Measurements from ENCODE around the gene CMSS1.

DNA sequence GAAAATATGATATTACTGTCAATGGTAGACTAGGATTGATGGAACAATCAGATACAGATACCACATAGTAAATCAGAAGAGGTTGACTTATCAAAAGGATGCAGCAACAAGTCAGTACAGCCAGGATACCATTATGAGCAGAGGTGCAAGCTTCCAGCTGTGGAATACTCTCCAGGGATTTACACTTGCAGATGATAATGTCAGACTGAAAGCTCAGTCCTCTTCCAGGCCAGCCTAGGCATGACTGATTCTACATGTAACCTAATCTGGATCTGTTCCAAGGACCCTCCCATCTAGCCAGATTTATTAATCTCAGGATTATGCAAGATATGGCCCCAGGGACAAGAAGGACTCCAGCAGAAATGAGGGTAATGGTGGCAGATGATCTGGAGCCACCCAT lies 288.4 kb downstream of the CMSS1 start:
- TF ChIP-seq, protein P1, sequence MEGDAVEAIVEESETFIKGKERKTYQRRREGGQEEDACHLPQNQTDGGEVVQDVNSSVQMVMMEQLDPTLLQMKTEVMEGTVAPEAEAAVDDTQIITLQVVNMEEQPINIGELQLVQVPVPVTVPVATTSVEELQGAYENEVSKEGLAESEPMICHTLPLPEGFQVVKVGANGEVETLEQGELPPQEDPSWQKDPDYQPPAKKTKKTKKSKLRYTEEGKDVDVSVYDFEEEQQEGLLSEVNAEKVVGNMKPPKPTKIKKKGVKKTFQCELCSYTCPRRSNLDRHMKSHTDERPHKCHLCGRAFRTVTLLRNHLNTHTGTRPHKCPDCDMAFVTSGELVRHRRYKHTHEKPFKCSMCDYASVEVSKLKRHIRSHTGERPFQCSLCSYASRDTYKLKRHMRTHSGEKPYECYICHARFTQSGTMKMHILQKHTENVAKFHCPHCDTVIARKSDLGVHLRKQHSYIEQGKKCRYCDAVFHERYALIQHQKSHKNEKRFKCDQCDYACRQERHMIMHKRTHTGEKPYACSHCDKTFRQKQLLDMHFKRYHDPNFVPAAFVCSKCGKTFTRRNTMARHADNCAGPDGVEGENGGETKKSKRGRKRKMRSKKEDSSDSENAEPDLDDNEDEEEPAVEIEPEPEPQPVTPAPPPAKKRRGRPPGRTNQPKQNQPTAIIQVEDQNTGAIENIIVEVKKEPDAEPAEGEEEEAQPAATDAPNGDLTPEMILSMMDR (IDR thresholded peaks at IDR 0.05): no peak
- TF ChIP-seq NFE2L1 (CRISPR knock-in tag; IDR thresholded peaks at IDR 0.05): no peak
